PC-9 (cell line): ENCODE measurements around the gene TPM3. TPM values are rescaled to one million over a fixed set of nuclear protein-coding genes. Genes with fewer than 3 reads are reported as not detected.

Source experiments
- Bru-seq: library from RNA; stranded (reverse); fragments of 400-500 nt; gene quantifications from one replicate; lab custom pipeline; 2021; lab: Mats Ljungman, UMichigan
- BruChase-seq, 2 experiments: library from RNA; stranded (reverse); fragments of 400-500 nt; gene quantifications; one replicate each; lab custom pipeline; 2021; lab: Mats Ljungman, UMichigan
- BruUV-seq: library from RNA; stranded (reverse); fragments of 400-500 nt; replicated peaks from 2 replicates; lab custom pipeline; 2021; lab: Mats Ljungman, UMichigan
- CTCF ChIA-PET: fragments of 300-600 bp; sonication (Branson Sonifier 250); formaldehyde crosslinking; loops from one replicate; lab custom pipeline; 2022; ENCODE audit warnings: antibody characterized with exemption; lab: Charles Lee
- POLR2A ChIA-PET: fragments of 300-600 bp; sonication (Branson Sonifier 250); formaldehyde crosslinking; loops from one replicate; lab custom pipeline; 2022; ENCODE audit warnings: antibody characterized with exemption; ENCODE audit not compliant: unreplicated experiment; lab: Charles Lee
- DNase-seq, 2 experiments: peaks; one replicate each; pipeline versions ENCODE4 v3.0.0 to v3.0.0-alpha.2; 2015 to 2022; ENCODE audit warnings: mixed read lengths in 1 of 2
- H2AFZ ChIP-seq: fragments of 200-600 bp; sonication (generic); 2 replicates; pipeline ENCODE4 v1.8.1; 2017; ENCODE audit warnings: antibody characterized with exemption
- H3F3A ChIP-seq: fragments of 200-600 bp; sonication (generic); 2 replicates; pipeline ENCODE4 v1.8.1; 2017; ENCODE audit warnings: antibody characterized with exemption, mild to moderate bottlenecking, low read depth; ENCODE audit not compliant: insufficient read depth
- H3K27ac ChIP-seq: fragments of 200-600 bp; sonication (generic); 2 replicates; pipeline ENCODE4 v1.6.1; 2016; ENCODE audit warnings: mixed run types
- H3K27me3 ChIP-seq: fragments of 200-600 bp; sonication (generic); 2 replicates; pipeline ENCODE4 v1.6.1; 2016; ENCODE audit warnings: low read depth, mixed run types; ENCODE audit not compliant: insufficient read depth
- H3K36me3 ChIP-seq: fragments of 200-600 bp; sonication (generic); 2 replicates; pipeline ENCODE4 v1.6.1; 2016; ENCODE audit warnings: low read depth, mixed run types
- H3K4me1 ChIP-seq: fragments of 200-600 bp; sonication (generic); replicated peaks from 2 replicates; pipeline ENCODE4 v1.6.1; 2016; ENCODE audit warnings: mixed run types; ENCODE audit not compliant: insufficient read depth
- H3K4me2 ChIP-seq: fragments of 200-600 bp; sonication (generic); 2 replicates; pipeline ENCODE4 v1.6.1; 2017; ENCODE audit warnings: mixed run types
- H3K4me3 ChIP-seq: fragments of 200-600 bp; sonication (generic); 2 replicates; pipeline ENCODE4 v1.6.1; 2016; ENCODE audit warnings: mixed run types
- H3K79me2 ChIP-seq: fragments of 200-600 bp; sonication (generic); 2 replicates; pipeline ENCODE4 v1.6.1; 2017; ENCODE audit warnings: low read depth, mixed run types
- H3K9me2 ChIP-seq: fragments of 200-600 bp; sonication (generic); 2 replicates; pipeline ENCODE4 v1.8.1; 2017; ENCODE audit warnings: mild to moderate bottlenecking; ENCODE audit not compliant: insufficient read depth
- H3K9me3 ChIP-seq: fragments of 200-600 bp; sonication (generic); 2 replicates; pipeline ENCODE4 v1.8.1; 2016; ENCODE audit warnings: low read depth; ENCODE audit not compliant: insufficient read depth
- H4K20me1 ChIP-seq: fragments of 200-600 bp; sonication (generic); 2 replicates; pipeline ENCODE4 v1.8.1; 2017; ENCODE audit not compliant: insufficient read depth
- CTCF ChIP-seq: fragments of 200-600 bp; sonication (generic); conservative IDR thresholded peaks from 2 replicates; pipeline ENCODE4 v1.6.1; 2017; ENCODE audit warnings: mixed run types, antibody characterized with exemption, mild to moderate bottlenecking, moderate library complexity
- EZH2 ChIP-seq: fragments of 200-600 bp; sonication (generic); IDR thresholded peaks from 2 replicates; pipeline ENCODE4 v1.8.0; 2017; ENCODE audit warnings: antibody characterized with exemption, low read depth
- intact Hi-C: fragments of 100-400 bp; cut with micrococcal nuclease; formaldehyde crosslinking; loops from one replicate; pipeline ENCODE4 v1.10.0; 2022; ENCODE audit not compliant: unreplicated experiment
- long read RNA-seq: library from polyadenylated mRNA; stranded (forward); transcript quantifications from one replicate; pipeline ENCODE4 v2.0.0, GENCODE V29; 2022
- total RNA-seq: library from RNA; stranded (reverse); gene quantifications from 2 replicates; pipeline ENCODE4 v1.2.3, GENCODE V29; 2021

TPM3 gene
- 375 and 491 TPM in 2 replicates for total RNA-seq
- Bru-seq, nascent RNA = percentile 97 among the genes with signal in this experiment
- percentile 94 among the genes with signal in this experiment for BruChase-seq, experiment 1, labeled RNA remaining after a 2-hour chase
- BruChase-seq, experiment 2, labeled RNA remaining after a 6-hour chase = percentile 98 among the genes with signal in this experiment
- long read RNA-seq, transcript TPM3-205 (9 exons, 1,771 nt) = minor isoform, 19 of 1,417 reads
- long read RNA-seq, transcript TPM3-212 (8 exons, 3,131 nt) = major isoform, 1,230 of 1,417 reads
- long read RNA-seq, transcript TPM3-219 (7 exons, 1,248 nt) = minor isoform, 5 of 1,417 reads
- long read RNA-seq, partial matches to known transcripts = 11 of 1,417 reads
- long read RNA-seq, other reads (novel, unspliced or antisense) = 147 of 1,417 reads

- no peaks in the 10 kb centered on the region for H3K79me2 ChIP-seq
- no peak for DNase-seq
- intact Hi-C loops = no loop called here
- no peak within 1 kb of the TSS for H3K27ac ChIP-seq
- peaks cover 44% of the 10 kb centered on the region for H3K27me3 ChIP-seq
- no peaks in the 10 kb centered on the region for H3K4me1 ChIP-seq
- TF ChIP-seq EZH2 (no peak), CTCF (no peak)
- no peak within 1 kb of the TSS for H3K4me2 ChIP-seq
- ChIA-PET CTCF (no interaction called here), POLR2A (interaction anchor here (0.5 to 0.8 kb wide), 2 partner anchors 408 to 652 kb away, joined by 4 to 6 read pairs; partner anchors contain the start of gene S100A5)
- H3K9me3 ChIP-seq = no peaks in the 10 kb centered on the region
- H3K36me3 ChIP-seq = no peaks in the 10 kb centered on the region
- no peaks in the 10 kb centered on the region for H4K20me1 ChIP-seq
- BruUV-seq = no TSS peak
- no peaks in the 10 kb centered on the region for H3K9me2 ChIP-seq
- H2AFZ ChIP-seq = no peak within 1 kb of the TSS
- no peak within 1 kb of the TSS for H3K4me3 ChIP-seq
- H3F3A ChIP-seq = no peaks in the 10 kb centered on the region
Measured at GRCh38 chr1:154191990-154192461, at the start of gene TPM3. TPM3 (minus strand) TSS chr1:154192100; CDS start chr1:154192018, 82 bp downstream.

- Histone ChIP-seq H3K4me1 (no peaks in the 10 kb centered on the region), H3K4me2 (no peak overlapping the region), H4K20me1 (peaks cover 51% of the 10 kb centered on the region), H3F3A (peaks cover 39% of the 10 kb centered on the region), H3K4me3 (no peak overlapping the region), H3K27me3 (no peaks in the 10 kb centered on the region), H2AFZ (no peak overlapping the region), H3K9me2 (no peaks in the 10 kb centered on the region), H3K79me2 (peaks cover 36% of the 10 kb centered on the region), H3K27ac (no peak overlapping the region), H3K9me3 (no peaks in the 10 kb centered on the region), H3K36me3 (peaks cover 87% of the 10 kb centered on the region)
- ChIA-PET POLR2A (no interaction called here), CTCF (interaction anchor here (0.6 kb wide), 1 partner anchor 221 kb away, joined by 5 read pairs; no protein-coding TSS in a partner anchor)
- intact Hi-C loops = no loop called here
- no peak for TF ChIP-seq CTCF
- no peak for TF ChIP-seq EZH2
- no TSS peak for BruUV-seq
- no peak for DNase-seq
Measured at GRCh38 chr1:154240294-154240833, 48.5 kb upstream of the TPM3 start.

DNA sequence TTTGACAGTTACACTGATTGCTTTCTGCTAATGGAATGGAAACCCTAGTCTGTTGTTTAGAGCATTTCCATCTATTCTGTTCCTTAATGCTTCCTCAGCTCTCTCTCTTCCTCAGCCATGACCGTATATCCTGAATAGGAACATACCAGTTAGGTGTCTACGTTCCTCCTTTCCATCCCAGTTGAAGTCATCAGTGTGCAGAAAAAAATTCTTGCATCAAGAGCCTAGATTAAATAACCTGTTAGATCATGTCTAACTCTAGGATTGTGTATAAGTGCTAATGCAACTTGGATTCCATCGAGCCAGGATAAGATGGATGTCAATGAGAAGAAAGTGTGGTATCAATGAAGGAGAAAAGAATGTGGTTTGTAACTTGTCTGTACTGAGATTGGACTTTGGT is 47.6 kb upstream of the TPM3 start:
- Histone ChIP-seq H3K79me2 (peaks cover 36% of the 10 kb centered on the region), H3K4me3 (no peak overlapping the region), H3K36me3 (peaks cover 84% of the 10 kb centered on the region), H3K4me1 (no peaks in the 10 kb centered on the region), H4K20me1 (peaks cover 51% of the 10 kb centered on the region), H3F3A (peaks cover 35% of the 10 kb centered on the region), H3K27ac (no peak overlapping the region; the same call in 1 of the 2 replicates), H3K27me3 (no peaks in the 10 kb centered on the region), H3K9me3 (no peaks in the 10 kb centered on the region), H2AFZ (no peak overlapping the region), H3K9me2 (no peaks in the 10 kb centered on the region), H3K4me2 (no peak overlapping the region)
- no peak for TF ChIP-seq CTCF
- no peak for TF ChIP-seq EZH2
- no TSS peak for BruUV-seq
- CTCF ChIA-PET = no interaction called here
- DNase-seq = no peak
- intact Hi-C loops = no loop called here
- POLR2A ChIA-PET = interaction anchor here (0.7 kb wide), 1 partner anchor 1793 kb away, joined by 4 read pairs; no protein-coding TSS in a partner anchor
